Stimulated activated CD8-positive, alpha-beta memory T cell treated with anti-CD3 and anti-CD28 coated beads, Interleukin-12 subunit alpha, Interleukin-12 subunit beta, amount 100 ng/mL, for 24 hours (primary cell): ENCODE results near the gene HBS1L.
A peak's percentile ranks its signal among the peaks of the same experiment; 100 is the strongest.

ENCODE experiments used
- DNase-seq: peaks from one replicate; pipeline ENCODE4 v3.0.0-alpha.2; 2020; ENCODE audit errors: extremely low read depth

HBS1L gene

GRCh38 chr6:135054569-135055498 lies at the start of gene HBS1L:
HBS1L (minus strand) TSS chr6:135054822; CDS start chr6:135054691, 131 bp downstream.
- DNase-seq, result peak; percentile 92

DNA sequence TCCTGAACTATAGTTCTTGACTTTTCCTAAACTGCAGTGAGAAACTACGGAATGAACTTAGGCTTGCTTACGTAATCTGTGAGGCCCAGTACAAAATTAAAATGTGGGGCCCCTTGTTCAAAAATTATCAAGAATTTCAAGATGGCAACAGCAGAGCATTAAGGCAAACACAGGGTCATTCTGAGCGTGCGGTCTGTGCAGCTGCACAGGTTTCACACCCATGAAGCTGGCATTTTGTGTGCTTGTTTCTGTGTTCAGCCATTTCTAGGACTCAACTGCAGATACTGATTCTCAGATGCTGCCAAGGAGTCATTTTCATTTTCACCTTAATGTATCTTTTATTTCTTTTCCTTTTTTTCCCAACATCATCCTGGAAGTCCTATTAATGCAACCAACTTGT lies 49.6 kb upstream of the HBS1L start:
- DNase-seq, result no peak

- no peak for DNase-seq
Observed at GRCh38 chr6:135102191-135102590, 47.6 kb upstream of the HBS1L start.

GRCh38 chr6:135097172-135097571 lies 42.5 kb upstream of the HBS1L start:
- DNase-seq, result no peak

- no peak for DNase-seq
Observed at GRCh38 chr6:135096403-135097130, 41.9 kb upstream of the HBS1L start.

DNA sequence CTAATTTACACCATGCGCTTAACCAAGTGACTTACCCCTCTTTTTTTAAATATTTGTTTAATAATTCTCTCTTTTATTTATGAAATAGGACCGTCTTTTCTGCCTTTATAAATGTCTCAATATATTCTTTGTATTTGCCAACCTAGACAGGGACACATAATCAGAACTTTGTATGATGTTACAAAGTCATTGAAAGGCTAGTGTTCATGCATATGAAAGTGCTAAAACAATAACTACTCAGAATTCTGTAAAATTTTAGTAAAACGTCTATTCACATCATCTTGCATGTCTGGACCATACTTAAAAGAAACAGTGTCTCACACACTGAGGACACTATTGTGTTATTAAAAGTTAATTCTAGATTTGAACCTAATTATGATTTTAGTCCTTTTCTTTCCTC lies 41.1 kb upstream of the HBS1L start:
- DNase-seq, result no peak

GRCh38 chr6:135094403-135094821 lies 39.8 kb upstream of the HBS1L start:
- no peak for DNase-seq

- DNase-seq, result no peak
Observed at GRCh38 chr6:135093578-135093977, 39.0 kb upstream of the HBS1L start.

DNA sequence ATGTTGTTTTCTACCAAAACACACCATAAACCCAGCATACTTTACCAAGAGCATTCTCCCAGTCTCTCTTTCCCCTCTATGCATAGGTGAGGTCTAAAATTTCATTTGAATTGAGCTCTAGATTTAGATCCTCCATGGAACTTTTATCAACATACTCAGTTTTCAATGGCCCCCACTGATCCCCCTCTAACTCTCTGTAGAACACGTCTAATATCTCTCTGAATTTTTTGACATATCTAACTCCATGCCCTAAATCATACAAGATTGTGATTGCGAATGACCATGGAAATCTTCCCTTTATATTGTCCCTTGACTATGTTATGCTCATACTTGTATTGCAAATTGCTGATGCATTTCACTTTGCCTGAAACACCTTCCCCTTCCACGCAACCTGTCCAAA lies 38.1 kb upstream of the HBS1L start:
- DNase-seq, result no peak

DNA sequence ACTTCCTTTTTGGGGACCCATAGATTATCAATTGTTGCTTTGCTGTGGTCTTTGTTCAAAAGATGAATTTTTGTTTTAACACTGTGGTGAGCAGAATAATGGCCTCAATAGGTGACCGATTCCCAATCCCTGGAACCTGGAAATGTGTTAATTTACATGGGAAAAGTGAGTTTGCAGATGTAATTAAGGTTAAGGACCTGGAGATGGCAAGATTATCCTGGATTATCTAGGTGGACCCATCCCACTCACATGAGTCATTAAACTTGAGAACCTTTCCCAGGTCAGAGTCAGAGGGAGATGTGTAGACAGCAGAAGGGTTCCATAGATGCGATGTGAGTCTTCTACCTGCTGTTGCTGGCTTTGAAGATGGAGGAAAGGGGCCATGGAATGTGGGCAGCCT lies 36.2 kb upstream of the HBS1L start:
- DNase-seq, result no peak

- no peak for DNase-seq
Observed at GRCh38 chr6:135089901-135090300, 35.3 kb upstream of the HBS1L start.

- no peak for DNase-seq
Observed at GRCh38 chr6:135088818-135089809, 34.5 kb upstream of the HBS1L start.

- no peak for DNase-seq
Observed at GRCh38 chr6:135088281-135088680, 33.7 kb upstream of the HBS1L start.

DNA sequence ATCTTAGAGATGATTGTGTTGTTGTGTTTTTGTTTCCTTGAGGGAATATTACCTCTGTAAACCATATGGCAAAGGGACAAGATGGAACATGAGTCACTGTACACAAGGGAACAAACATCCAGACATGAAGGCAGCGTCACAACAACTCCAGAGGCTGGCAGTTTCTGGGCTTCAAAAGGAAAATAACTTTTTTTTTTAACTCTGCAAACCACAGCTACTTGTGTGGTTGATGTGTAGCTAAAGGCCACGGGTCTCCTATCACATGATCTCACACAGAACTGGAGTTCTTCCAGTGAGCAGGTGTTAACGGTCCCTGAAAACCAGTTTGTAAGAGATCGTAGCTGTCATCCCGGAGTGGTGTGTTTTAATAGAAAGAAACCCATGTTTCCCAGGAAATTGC lies 33.2 kb upstream of the HBS1L start:
- DNase-seq, result no peak

- DNase-seq, result no peak
Observed at GRCh38 chr6:135087403-135087802, 32.8 kb upstream of the HBS1L start.

GRCh38 chr6:135086414-135086764 lies 31.8 kb upstream of the HBS1L start:
- DNase-seq, result no peak

- no peak for DNase-seq
Observed at GRCh38 chr6:135085700-135086413, 31.2 kb upstream of the HBS1L start.

DNA sequence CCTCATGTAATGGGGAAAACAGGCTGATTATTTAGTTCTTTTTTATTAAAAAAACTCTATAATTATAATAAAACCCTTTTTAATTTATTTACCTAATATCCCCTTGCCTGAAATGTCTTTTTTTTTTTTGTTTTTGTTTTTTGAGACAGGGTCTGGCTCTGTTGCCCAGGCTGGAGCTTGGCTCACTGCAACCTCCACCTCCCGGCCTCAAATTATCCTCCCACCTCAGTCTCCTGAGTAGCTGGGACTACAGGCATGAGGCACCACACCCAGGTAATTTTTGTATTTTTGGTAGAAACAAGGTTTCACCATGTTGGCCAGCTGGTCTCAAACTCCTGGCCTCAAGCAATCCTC lies 30.3 kb upstream of the HBS1L start:
- no peak for DNase-seq

DNA sequence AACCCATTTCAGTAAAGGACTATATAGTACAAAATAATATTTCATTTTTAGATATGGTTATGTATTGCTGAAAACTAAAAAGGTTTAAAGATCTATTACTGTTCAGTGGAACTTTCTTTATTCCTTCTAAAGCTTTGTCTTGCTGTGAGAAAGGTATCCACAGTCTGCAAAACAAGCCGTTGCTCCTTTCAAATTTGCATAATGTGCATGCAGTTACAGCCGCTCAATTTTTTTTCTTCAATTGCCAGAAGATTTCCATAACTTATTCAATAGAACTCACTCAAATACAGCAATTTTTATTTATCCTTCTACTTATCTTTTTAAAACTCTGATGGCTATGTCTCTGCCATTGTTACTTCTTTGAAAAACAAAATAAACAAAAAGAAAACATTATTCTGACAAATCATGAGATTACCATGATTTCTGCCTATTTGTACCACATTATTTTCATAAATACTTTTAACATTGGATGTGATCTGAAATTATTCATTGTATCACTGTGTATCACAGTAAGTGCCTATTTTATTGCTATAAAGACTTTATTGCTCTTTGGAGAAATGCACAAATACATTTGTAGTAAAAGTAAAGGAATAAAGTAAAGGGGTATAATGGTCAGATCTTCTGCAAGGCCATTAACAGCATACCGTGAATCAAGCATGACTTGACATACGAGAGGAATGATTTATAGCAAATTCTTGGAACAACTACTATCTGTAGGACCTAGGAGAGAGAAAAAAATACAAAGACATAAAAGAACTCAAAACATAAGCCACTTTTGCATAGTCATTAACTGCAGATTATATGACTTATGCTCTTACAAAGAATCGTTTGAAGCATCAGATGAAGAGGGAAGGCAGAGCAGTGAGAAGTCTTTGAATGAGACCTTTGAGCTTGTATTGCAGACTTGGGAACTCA lies 29.6 kb upstream of the HBS1L start:
- no peak for DNase-seq

- no peak for DNase-seq
Observed at GRCh38 chr6:135081966-135082365, 27.3 kb upstream of the HBS1L start.
